GM21717 (cell line): Measurements from ENCODE around the gene TSPAN18.

Source experiments
- ATAC-seq: cut with Tn5 transposase; IDR thresholded peaks from one replicate; pipeline ENCODE4 v1.9.1; 2021; ENCODE audit warnings: mild to moderate bottlenecking, moderate library complexity; ENCODE audit not compliant: unreplicated experiment

Gene TSPAN18

GRCh38 chr11:44906649-44907048 is 179.9 kb downstream of the TSPAN18 start:
- no peak for ATAC-seq

GRCh38 chr11:44909557-44909956 is 182.8 kb downstream of the TSPAN18 start:
- no peak for ATAC-seq

- no peak for ATAC-seq
These were observed 183.8 kb downstream of the TSPAN18 start for GRCh38 chr11:44910591-44910990.

- ATAC-seq = peak; percentile 63
These were observed 184.5 kb downstream of the TSPAN18 start for GRCh38 chr11:44911029-44911814.

- ATAC-seq = no peak
These were observed 185.7 kb downstream of the TSPAN18 start for GRCh38 chr11:44912270-44912987.

GRCh38 chr11:44913502-44913901 is 186.7 kb downstream of the TSPAN18 start:
- no peak for ATAC-seq

GRCh38 chr11:44914105-44914504 is 187.3 kb downstream of the TSPAN18 start:
- ATAC-seq = no peak

GRCh38 chr11:44915004-44915403 is 188.2 kb downstream of the TSPAN18 start:
- no peak for ATAC-seq

GRCh38 chr11:44915621-44916020 is 188.9 kb downstream of the TSPAN18 start:
- no peak for ATAC-seq

GRCh38 chr11:44916331-44916730 is 189.6 kb downstream of the TSPAN18 start:
- ATAC-seq = no peak

- no peak for ATAC-seq
These were observed 190.1 kb downstream of the TSPAN18 start for GRCh38 chr11:44916801-44917385.

GRCh38 chr11:44917741-44918140 is 191.0 kb downstream of the TSPAN18 start:
- no peak for ATAC-seq

GRCh38 chr11:44920451-44920850 is 193.7 kb downstream of the TSPAN18 start:
- ATAC-seq = no peak

GRCh38 chr11:44923115-44923514 is 196.4 kb downstream of the TSPAN18 start:
- ATAC-seq = no peak

- ATAC-seq = no peak
These were observed 197.0 kb downstream of the TSPAN18 start for GRCh38 chr11:44923806-44924205.

- ATAC-seq = no peak
These were observed 199.3 kb downstream of the TSPAN18 start for GRCh38 chr11:44926036-44926435.

GRCh38 chr11:44927174-44927661 is 200.5 kb downstream of the TSPAN18 start:
- no peak for ATAC-seq

GRCh38 chr11:44928144-44928543 is 201.4 kb downstream of the TSPAN18 start:
- no peak for ATAC-seq

GRCh38 chr11:44928816-44929215 is 202.1 kb downstream of the TSPAN18 start:
- no peak for ATAC-seq

GRCh38 chr11:44930588-44931302 is 204.0 kb downstream of the TSPAN18 start:
- ATAC-seq = no peak

- ATAC-seq = no peak
These were observed 204.7 kb downstream of the TSPAN18 start for GRCh38 chr11:44931466-44931865.
